Keratinocyte (primary cell): ENCODE results near the gene BHLHE40. TPM values are rescaled to one million over a fixed set of nuclear protein-coding genes. Genes with fewer than 3 reads are reported as not detected.
A peak's percentile ranks its signal among the peaks of the same experiment; 100 is the strongest.

Experiments used
- DNase-seq: peaks from one replicate; pipeline ENCODE4 v3.0.0-alpha.2; 2011; ENCODE audit warnings: low read depth, missing footprints, low spot score
- FAIRE-seq: peaks from 2 replicates; lab custom pipeline; 2011; peaks lifted over from hg19 to GRCh38; lab: Jason Lieb, UNC
- H2AFZ ChIP-seq: 2 replicates; pipeline ENCODE4 v1.6.0; 2012; ENCODE audit warnings: low read length, control low read depth, inconsistent platforms; ENCODE audit not compliant: control insufficient read depth
- H3K27ac ChIP-seq: 2 replicates; pipeline ENCODE4 v1.5.1; 2011; ENCODE audit warnings: low read length; ENCODE audit not compliant: control insufficient read depth, insufficient read depth
- H3K27me3 ChIP-seq: 3 replicates; pipeline ENCODE4 v1.6.0; 2011; ENCODE audit warnings: low read length; ENCODE audit not compliant: control insufficient read depth, insufficient read depth; ENCODE audit errors: extremely low read depth
- H3K36me3 ChIP-seq, 2 experiments: 2 replicates in 1 of 2; 3 replicates in 1 of 2; pipeline ENCODE4 v1.5.1; 2011; ENCODE audit warnings: low read length in 2 of 2, mild to moderate bottlenecking in 1 of 2; ENCODE audit not compliant: control insufficient read depth in 2 of 2, insufficient read depth in 2 of 2; ENCODE audit errors: extremely low read depth in 1 of 2
- H3K4me1 ChIP-seq: 3 replicates; pipeline ENCODE4 v1.5.1; 2011; ENCODE audit warnings: low read length; ENCODE audit not compliant: control insufficient read depth, insufficient read depth; ENCODE audit errors: extremely low read depth
- H3K4me2 ChIP-seq: 3 replicates; pipeline ENCODE4 v1.6.0; 2011; ENCODE audit warnings: low read depth, low read length; ENCODE audit not compliant: control insufficient read depth, insufficient read depth; ENCODE audit errors: extremely low read depth
- H3K4me3 ChIP-seq, 3 experiments: fragments of 200-600 bp in 1 of 3; sonication (generic) in 1 of 3; 2 replicates in 2 of 3; 3 replicates in 1 of 3; pipeline ENCODE4 v1.5.1; 2011 to 2016; ENCODE audit warnings: low read length in 3 of 3, mild to moderate bottlenecking in 3 of 3, control low read depth in 2 of 3, inconsistent platforms in 1 of 3, low read depth in 1 of 3, mixed read lengths in 1 of 3, mixed run types in 1 of 3, moderate library complexity in 1 of 3; ENCODE audit not compliant: control insufficient read depth in 2 of 3, insufficient read depth in 2 of 3; ENCODE audit errors: extremely low read depth in 1 of 3
- H3K79me2 ChIP-seq: 2 replicates; pipeline ENCODE4 v1.6.0; 2012; ENCODE audit warnings: low read length; ENCODE audit not compliant: control insufficient read depth, insufficient read depth
- H3K9ac ChIP-seq: 3 replicates; pipeline ENCODE4 v1.6.0; 2011; ENCODE audit warnings: low read length; ENCODE audit not compliant: control insufficient read depth, insufficient read depth; ENCODE audit errors: extremely low read depth
- H3K9me1 ChIP-seq: 3 replicates; pipeline ENCODE4 v1.6.0; 2011; ENCODE audit warnings: low read length; ENCODE audit not compliant: control insufficient read depth, insufficient read depth; ENCODE audit errors: extremely low read depth
- H3K9me3 ChIP-seq: 2 replicates; pipeline ENCODE4 v1.5.1; 2012; ENCODE audit warnings: low read depth, low read length; ENCODE audit not compliant: control insufficient read depth
- H4K20me1 ChIP-seq: 3 replicates; pipeline ENCODE4 v1.6.0; 2011; ENCODE audit warnings: low read length; ENCODE audit not compliant: control insufficient read depth, insufficient read depth; ENCODE audit errors: extremely low read depth
- CTCF ChIP-seq, 3 experiments: IDR thresholded peaks in 1 of 3; conservative IDR thresholded peaks in 1 of 3; optimal IDR thresholded peaks in 1 of 3; 2 replicates in 2 of 3; 3 replicates in 1 of 3; pipeline versions ENCODE3 to v1.5.1; 2011; ENCODE audit warnings: low read length in 3 of 3, mild to moderate bottlenecking in 3 of 3, moderate library complexity in 2 of 3, control low read depth in 1 of 3, inconsistent platforms in 1 of 3; ENCODE audit not compliant: insufficient read depth in 2 of 3; ENCODE audit errors: extremely low read depth in 1 of 3
- EZH2 ChIP-seq: IDR thresholded peaks from one replicate; pipeline ENCODE4 v1.6.1; 2012; ENCODE audit warnings: inconsistent platforms, mild to moderate bottlenecking, low read length, moderate library complexity
- dilution Hi-C: fragments of 300-500 bp; cut with MboI; formaldehyde crosslinking; loops from one replicate; pipeline ENCODE4 v1.7.0; 2020; ENCODE audit warnings: low sequenced_read_pairs; ENCODE audit not compliant: extremely low pct_ligation_motif_present
- polyA plus RNA-seq, 5 experiments: library from polyadenylated mRNA; depleted of rRNA in 3 of 5; stranded (reverse) in 3 of 5; stranded (forward) in 1 of 5; unstranded in 1 of 5; fragments of >200 nt; gene quantifications; 1 replicate in 1 of 5; 2 replicates in 3 of 5; 3 replicates in 1 of 5; pipeline versions ENCODE4 v1.2.1 to v1.2.3, GENCODE V29; 2011 to 2012; ENCODE audit warnings: missing spikeins in 2 of 5, low read depth in 1 of 5, low replicate concordance in 1 of 5

The BHLHE40 gene
- polyA plus RNA-seq, 1 donor (not counting 4 experiments of a cell fraction or from before 2014, with no cell fraction given), result 95.7 TPM

DNA sequence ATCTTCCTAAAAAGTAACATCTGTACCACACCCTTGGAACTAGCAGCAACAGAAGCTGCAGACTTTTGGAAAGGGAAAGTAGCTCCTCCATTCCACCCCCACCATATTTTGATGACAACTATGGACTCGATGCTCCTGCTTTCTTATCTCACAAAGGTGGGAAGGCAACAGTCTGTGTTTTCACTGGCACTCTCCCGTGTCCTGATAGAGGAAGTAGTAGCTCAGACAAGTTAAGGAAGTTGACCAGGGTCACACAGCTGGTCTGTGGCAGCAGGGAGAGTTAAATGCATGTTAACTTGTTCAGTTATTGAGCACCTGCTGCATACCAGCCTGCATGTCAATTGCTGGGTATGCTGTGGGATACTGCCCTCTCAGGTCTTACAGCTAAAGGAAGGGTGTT lies 33.1 kb downstream of the BHLHE40 start:
- Histone ChIP-seq H3K4me2 (no peak overlapping the region), H3K27me3 (no peaks in the 10 kb centered on the region), H3K9me3 (no peaks in the 10 kb centered on the region), H3K36me3 (no peaks in the 10 kb centered on the region), H3K9ac (no peak overlapping the region), H3K79me2 (no peaks in the 10 kb centered on the region), H3K4me3 (no peak overlapping the region), H3K9me1 (no peaks in the 10 kb centered on the region), H4K20me1 (no peaks in the 10 kb centered on the region), H3K27ac (no peak overlapping the region), H2AFZ (no peak overlapping the region), H3K4me1 (peaks cover 48% of the 10 kb centered on the region)
- DNase-seq (no peak), FAIRE-seq (no peak)
- no peak for TF ChIP-seq CTCF (optimal IDR thresholded peaks at IDR 0.05 in 1 of 3, IDR thresholded peaks at IDR 0.05 in 1 of 3, conservative IDR thresholded peaks at IDR 0.05 in 1 of 3; ENCODE audit: extremely low read depth in 1 of 3, insufficient read depth in 2 of 3, low read length in 3 of 3)
- no peak for TF ChIP-seq EZH2
- dilution Hi-C loops, result no loop called here

- DNase-seq (no peak), FAIRE-seq (peak; percentile 69)
- Histone ChIP-seq H3K9me3 (no peaks in the 10 kb centered on the region), H3K4me3 (no peak overlapping the region), H4K20me1 (no peaks in the 10 kb centered on the region), H2AFZ (peak overlapping the region; percentile 83), H3K36me3 (no peaks in the 10 kb centered on the region), H3K9ac (peak overlapping the region; percentile 60), H3K4me2 (peak overlapping the region; percentile 71), H3K79me2 (no peaks in the 10 kb centered on the region), H3K27ac (peak overlapping the region; percentile 88), H3K4me1 (peaks cover 57% of the 10 kb centered on the region), H3K27me3 (no peaks in the 10 kb centered on the region), H3K9me1 (no peaks in the 10 kb centered on the region)
- dilution Hi-C loops, result no loop called here
- TF ChIP-seq EZH2 (no peak), CTCF (optimal IDR thresholded peaks at IDR 0.05 in 1 of 3, IDR thresholded peaks at IDR 0.05 in 1 of 3, conservative IDR thresholded peaks at IDR 0.05 in 1 of 3; ENCODE audit: extremely low read depth in 1 of 3, insufficient read depth in 2 of 3, low read length in 3 of 3) (no peak)
These were observed 34.0 kb downstream of the BHLHE40 start for GRCh38 chr3:5013021-5013906.
